Activated T-helper 1 cell treated with anti-CD3 and anti-CD28 coated beads, Interleukin-2, amount 50 U/mL, for 16 hours (primary cell): Measurements from ENCODE around the gene VPS50.
"Not testable (repeated sequence)": the region's sequence is repeated elsewhere in the genome, so short reads cannot be mapped to it uniquely, and the experiment has no call there.

Experiments used
- DNase-seq, 2 donors: peaks; one replicate each; pipeline ENCODE4 v3.0.0-alpha.2; 2020; ENCODE audit warnings: low read depth in 1 of 2, low spot score in 1 of 2

Gene VPS50

GRCh38 chr7:93326291-93326690 is 94.1 kb downstream of the VPS50 start:
- DNase-seq = not testable (repeated sequence)

DNA sequence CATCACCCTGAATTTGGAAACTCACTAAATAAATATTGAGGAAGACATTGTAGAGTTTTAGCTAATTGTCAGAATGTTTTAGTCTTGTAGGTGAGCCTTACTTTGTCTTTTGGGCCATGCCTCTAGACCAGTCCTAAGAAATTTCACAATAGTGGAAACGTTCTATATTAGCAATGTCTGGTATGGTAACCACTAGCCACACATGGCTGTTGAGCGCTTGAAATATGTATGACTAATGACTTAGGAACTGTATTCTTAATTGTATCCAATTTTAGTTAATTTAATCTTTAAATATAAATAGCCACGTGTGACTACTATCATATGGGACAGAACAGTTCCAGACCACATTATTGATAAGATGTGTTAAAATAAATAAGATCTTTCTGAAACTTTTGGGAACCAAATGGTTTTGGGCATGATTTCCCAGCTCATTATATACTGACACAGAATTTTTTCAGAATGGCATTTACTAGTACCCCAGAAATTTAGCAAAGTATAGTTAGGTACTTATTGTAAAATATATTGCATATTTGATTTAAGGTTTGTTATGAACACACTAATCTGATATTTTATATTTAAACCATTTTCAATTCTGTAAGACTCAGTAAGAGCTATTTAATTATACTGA is 95.0 kb downstream of the VPS50 start:
- no peak for DNase-seq

DNA sequence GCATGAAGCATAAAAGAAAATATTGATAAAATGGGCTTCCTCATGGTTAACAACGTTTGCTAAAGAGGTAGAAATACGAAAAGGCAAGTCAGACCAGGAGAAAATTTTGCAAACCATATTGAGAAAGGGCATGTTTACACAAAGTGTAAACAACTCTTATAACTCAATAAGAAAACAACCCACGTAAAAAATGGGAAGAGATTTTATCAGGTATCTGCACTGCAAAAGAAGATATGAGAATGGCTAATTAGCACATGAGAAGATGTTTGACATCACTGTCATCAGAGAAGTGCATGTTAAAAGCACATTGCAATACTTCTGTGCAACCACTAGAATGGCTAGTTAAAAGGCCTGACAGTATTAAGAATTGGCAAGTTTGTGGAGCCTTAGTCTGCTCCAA is 99.5 kb downstream of the VPS50 start:
- DNase-seq = no peak

- no peak for DNase-seq
These were observed 100.0 kb downstream of the VPS50 start for GRCh38 chr7:93332172-93332571.

GRCh38 chr7:93337052-93337451 is 104.9 kb downstream of the VPS50 start:
- DNase-seq = no peak

- not testable (repeated sequence) for DNase-seq
These were observed 110.0 kb downstream of the VPS50 start for GRCh38 chr7:93342178-93342577.

- no peak for DNase-seq
These were observed 118.2 kb downstream of the VPS50 start for GRCh38 chr7:93350338-93350737.

DNA sequence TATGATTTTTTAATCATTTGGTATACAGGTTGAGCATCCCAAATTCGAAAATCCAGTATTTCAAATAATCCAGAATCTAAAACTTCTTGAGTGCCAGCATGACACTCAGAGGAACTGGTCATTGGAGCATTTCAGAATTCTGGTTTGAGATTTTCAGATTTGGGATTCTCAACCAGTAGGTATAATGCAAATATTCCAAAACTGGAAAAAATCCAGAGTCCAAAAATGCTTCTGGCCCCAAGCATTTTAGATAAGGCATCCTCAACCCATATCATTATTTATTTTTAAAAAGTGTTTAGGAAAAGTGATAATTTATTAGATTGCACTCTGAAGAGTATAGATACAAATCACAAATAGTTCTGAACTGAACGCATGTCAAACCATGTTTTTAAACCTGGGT is 120.7 kb downstream of the VPS50 start:
- no peak for DNase-seq

DNA sequence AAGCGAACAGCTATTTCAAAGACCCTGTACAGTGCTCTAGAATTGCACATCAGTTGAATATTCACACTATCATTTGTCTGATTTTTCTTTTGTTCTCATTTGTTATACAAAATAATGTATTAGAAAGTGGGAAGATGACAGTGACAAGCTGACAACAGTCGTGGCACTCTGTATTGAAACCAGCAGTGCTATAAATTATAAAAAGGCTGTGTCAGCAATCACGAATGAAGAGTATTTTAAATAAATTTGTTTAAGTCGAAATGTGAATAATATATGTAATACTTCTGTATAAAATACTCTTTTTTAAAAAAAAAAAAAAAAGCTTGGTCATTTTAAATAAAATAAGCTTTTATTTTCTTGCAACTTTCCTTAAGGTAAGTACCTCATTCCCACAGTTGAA is 122.6 kb downstream of the VPS50 start:
- DNase-seq = no peak

- DNase-seq = no peak
These were observed 127.5 kb downstream of the VPS50 start for GRCh38 chr7:93359520-93360198.

DNA sequence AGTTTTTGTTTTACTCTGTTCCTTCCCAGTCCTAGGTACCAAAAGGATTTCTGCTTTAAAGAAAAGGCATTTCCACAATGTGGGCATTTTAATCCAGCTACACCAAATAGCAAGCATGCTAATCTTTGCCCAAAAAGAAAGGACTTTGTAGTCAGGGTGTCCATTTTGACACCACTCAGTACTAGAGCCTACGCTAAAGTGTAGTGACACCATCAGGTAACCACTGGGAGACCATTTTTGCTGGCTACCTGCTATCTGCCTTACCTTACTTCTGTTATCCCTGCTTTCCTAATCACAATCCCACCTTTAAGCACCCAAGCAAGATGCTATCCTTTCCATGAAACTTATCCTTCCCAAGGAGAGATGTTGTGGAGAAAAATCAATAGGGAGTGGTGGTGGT is 129.7 kb downstream of the VPS50 start:
- no peak for DNase-seq

GRCh38 chr7:93364806-93365205 is 132.6 kb downstream of the VPS50 start:
- no peak for DNase-seq

DNA sequence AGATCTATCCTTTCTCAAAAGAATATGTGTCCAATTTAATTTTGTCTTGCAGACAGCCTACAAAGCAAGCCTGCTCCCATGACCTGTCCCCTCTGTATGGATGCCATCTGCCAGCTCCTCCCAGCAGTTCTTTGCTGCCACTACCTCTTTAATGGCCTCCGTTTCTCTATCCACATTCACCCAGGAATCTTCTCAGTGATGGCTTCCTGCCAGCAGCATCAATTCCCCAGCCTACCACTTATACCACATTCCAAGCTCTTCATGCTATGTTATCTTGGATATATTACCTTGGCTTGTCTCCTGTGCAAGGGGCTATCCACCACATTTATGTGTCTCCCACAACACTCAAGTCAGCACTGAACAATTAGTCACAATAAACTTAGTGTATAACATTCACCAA is 133.2 kb downstream of the VPS50 start:
- no peak for DNase-seq

DNA sequence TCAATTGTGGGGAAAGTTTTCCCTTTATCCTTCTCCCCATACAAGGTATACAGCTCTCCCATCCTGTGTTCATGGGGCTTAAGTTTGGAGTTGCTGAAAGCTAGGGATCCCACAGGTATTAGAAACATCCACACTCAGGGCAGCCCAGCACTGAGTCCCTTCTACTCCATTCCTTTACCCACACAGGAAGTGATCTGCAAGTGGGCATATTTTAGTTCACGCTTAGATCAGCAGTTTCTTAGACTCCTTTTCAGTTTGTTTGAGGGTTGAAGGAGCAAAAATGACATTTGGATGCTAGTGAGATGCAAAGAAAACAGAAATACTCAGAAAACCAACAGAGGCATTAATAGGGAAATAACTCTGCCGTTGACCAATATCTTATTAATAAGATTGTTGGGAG is 134.7 kb downstream of the VPS50 start:
- no peak for DNase-seq

DNA sequence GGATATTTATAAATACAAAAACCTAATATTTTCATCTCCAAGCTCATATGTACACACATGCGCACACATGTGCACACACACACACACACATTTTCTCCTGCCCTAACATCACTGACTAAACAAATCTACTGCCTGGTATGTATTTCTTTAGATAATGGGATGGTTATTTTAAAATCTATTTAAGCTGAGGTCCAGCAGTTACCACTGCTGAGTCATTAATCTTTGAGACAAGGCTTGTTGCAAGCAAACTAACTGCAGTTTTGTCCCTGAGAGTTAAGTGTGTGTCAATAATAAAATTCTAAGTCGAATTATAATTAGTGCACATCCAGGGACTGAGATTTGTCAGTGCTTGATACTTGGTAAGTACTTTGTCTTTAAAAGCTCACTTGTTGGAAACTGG is 135.1 kb downstream of the VPS50 start:
- DNase-seq = no peak

GRCh38 chr7:93370937-93371336 is 138.8 kb downstream of the VPS50 start:
- not testable (repeated sequence) for DNase-seq

- DNase-seq = no peak
These were observed 141.4 kb downstream of the VPS50 start for GRCh38 chr7:93373537-93373936.

- DNase-seq = no peak
These were observed 142.3 kb downstream of the VPS50 start for GRCh38 chr7:93374345-93374940.

DNA sequence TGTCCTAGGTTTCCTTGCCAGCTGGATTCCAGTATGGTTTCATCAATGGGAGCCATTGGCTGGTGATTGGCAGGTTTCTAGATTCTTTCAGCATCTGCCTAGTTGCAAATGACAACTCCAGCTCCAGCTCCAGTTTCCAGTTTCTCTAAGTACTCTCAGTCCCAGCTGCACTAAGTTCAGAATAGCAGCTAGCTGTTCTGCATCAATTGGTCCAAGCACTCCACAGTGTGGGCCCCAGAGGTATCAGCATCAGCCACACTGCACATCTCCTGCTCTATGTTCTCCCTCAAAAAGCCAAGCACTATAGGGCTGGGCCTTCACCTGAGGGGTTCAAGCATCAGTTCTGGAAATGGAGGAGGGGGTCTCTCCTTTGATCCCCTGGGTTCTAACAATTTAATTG is 143.4 kb downstream of the VPS50 start:
- no peak for DNase-seq

DNA sequence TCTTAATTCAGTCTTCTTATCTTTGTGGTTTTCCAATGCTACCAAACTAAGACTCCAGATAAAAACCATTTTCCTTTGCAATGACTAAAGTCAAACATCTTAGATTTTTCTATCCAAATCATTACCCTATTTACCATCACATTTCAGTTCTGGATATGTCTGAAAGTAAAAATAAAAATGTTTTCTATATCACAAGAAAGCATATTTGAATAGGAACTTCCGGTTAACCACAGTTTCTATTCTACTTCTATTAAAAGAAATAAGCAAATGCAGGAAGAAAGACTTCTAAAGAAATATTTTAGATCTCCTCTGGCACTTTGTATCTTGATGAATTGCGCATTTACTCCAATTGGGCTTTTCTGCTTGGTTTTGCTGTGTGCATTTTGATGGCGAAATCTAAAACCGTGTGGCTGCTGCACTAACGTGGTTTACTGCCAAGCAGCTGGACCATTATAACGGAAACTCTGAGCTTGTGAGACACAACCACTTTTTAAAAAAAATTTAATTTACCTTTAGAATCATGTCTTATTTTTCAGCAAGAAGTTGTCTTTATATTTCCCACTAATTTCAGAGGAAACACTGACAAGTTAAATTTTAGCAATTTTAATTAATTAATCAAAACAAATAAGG is 146.1 kb downstream of the VPS50 start:
- no peak for DNase-seq

- DNase-seq = no peak
These were observed 150.2 kb downstream of the VPS50 start for GRCh38 chr7:93382362-93382761.

GRCh38 chr7:93390660-93391059 is 158.5 kb downstream of the VPS50 start:
- no peak for DNase-seq
